HCT116 (cell line): ENCODE data around the gene TMEM128. TPM values are rescaled to one million over a fixed set of nuclear protein-coding genes. Genes with fewer than 3 reads are reported as not detected.

Experiments used
- ATAC-seq: fragments of 200-7000 bp; cut with Tn5 transposase; 2 replicates; pipeline ENCODE4 v1.9.1; 2020; ENCODE audit warnings: mild to moderate bottlenecking, moderate library complexity
- BruUV-seq: library from RNA; stranded (reverse); fragments of 400-500 nt; replicated peaks from 2 replicates; lab custom pipeline; 2021; lab: Mats Ljungman, UMichigan
- CTCF ChIA-PET: fragments of 300-600 bp; sonication (Branson Sonifier 250); formaldehyde crosslinking; loops from one replicate; lab custom pipeline; 2021; ENCODE audit warnings: antibody characterized with exemption; lab: Charles Lee
- POLR2A ChIA-PET: fragments of 300-600, 350-600 bp; sonication (Branson Sonifier 250); formaldehyde crosslinking; loops from one replicate; lab custom pipeline; 2021; ENCODE audit warnings: antibody characterized with exemption; lab: Charles Lee
- RAD21 ChIA-PET, 2 experiments: fragments of 300-600 bp; sonication (Branson Sonifier 250); formaldehyde crosslinking; loops; one replicate each; lab custom pipeline; 2023; ENCODE audit warnings: low total read pairs in 2 of 2; ENCODE audit not compliant: uncharacterized antibody in 2 of 2, unreplicated experiment in 2 of 2, low non-redundant PET in 1 of 2; lab: Charles Lee
- DNase-seq: peaks from one replicate; pipeline ENCODE4 v3.0.0-alpha.2; 2010; ENCODE audit warnings: low read depth, low spot score
- H2AFZ ChIP-seq: fragments of 200-600 bp; shearing (Covaris generic), sonication (generic); 2 replicates; pipeline ENCODE4 v1.6.1; 2017; ENCODE audit warnings: low read depth, mixed run types, mixed read lengths, antibody characterized with exemption, low read length; ENCODE audit not compliant: poor library complexity, severe bottlenecking
- H3K27ac ChIP-seq: 2 replicates; pipeline ENCODE4 v1.5.1; 2012; ENCODE audit warnings: low read depth, low read length
- H3K27me3 ChIP-seq: fragments of 200-600 bp; sonication (generic); 2 replicates; pipeline ENCODE4 v1.6.1; 2016; ENCODE audit warnings: mixed run types, low read length, mixed read lengths; ENCODE audit not compliant: insufficient read depth
- H3K36me3 ChIP-seq, 2 experiments: fragments of 200-500 bp in 1 of 2; fragments of 200-600 bp in 1 of 2; sonication (Bioruptor generic) in 1 of 2; sonication (generic) in 1 of 2; 2 replicates each; pipeline versions ENCODE4 v1.5.1 to v1.6.1; 2014 to 2016; ENCODE audit warnings: low read length in 2 of 2, inconsistent platforms in 1 of 2, mixed read lengths in 1 of 2, mixed run types in 1 of 2; ENCODE audit not compliant: insufficient read depth in 2 of 2, control insufficient read depth in 1 of 2
- H3K4me1 ChIP-seq, 2 experiments: fragments of 200-600 bp in 1 of 2; sonication (generic) in 1 of 2; 2 replicates each; pipeline versions ENCODE4 v1.5.1 to v1.6.1; 2012 to 2017; ENCODE audit warnings: low read length in 2 of 2, inconsistent platforms in 1 of 2, mild to moderate bottlenecking in 1 of 2, mixed read lengths in 1 of 2, mixed run types in 1 of 2, moderate library complexity in 1 of 2; ENCODE audit not compliant: insufficient read depth in 2 of 2, control insufficient read depth in 1 of 2
- H3K4me2 ChIP-seq: fragments of 200-600 bp; sonication (generic); 2 replicates; pipeline ENCODE4 v1.6.1; 2017; ENCODE audit warnings: mixed run types, low read length, mixed read lengths
- H3K4me3 ChIP-seq, 2 experiments: fragments of 200-600 bp in 1 of 2; sonication (generic) in 1 of 2; replicated peaks in 1 of 2; 2 replicates each; pipeline ENCODE4 v1.5.1; 2011 to 2016; ENCODE audit warnings: low read length in 2 of 2, control low read depth in 1 of 2, low read depth in 1 of 2, mild to moderate bottlenecking in 1 of 2, mixed read lengths in 1 of 2, mixed run types in 1 of 2
- H3K79me2 ChIP-seq: fragments of 200-600 bp; sonication (generic); 2 replicates; pipeline ENCODE4 v1.6.1; 2017; ENCODE audit warnings: mild to moderate bottlenecking, mixed run types, low read length, moderate library complexity, mixed read lengths; ENCODE audit not compliant: insufficient read depth
- H3K9ac ChIP-seq: fragments of 200-600 bp; sonication (generic); 2 replicates; pipeline ENCODE4 v1.6.1; 2016; ENCODE audit warnings: low read length, mixed read lengths
- H3K9me2 ChIP-seq: fragments of 200-600 bp; sonication (generic), shearing (Covaris generic); 2 replicates; pipeline ENCODE4 v1.6.1; 2017; ENCODE audit warnings: mixed run types, mild to moderate bottlenecking, moderate library complexity; ENCODE audit not compliant: insufficient read depth
- H3K9me3 ChIP-seq, 2 experiments: fragments of 200-500 bp in 1 of 2; fragments of 200-600 bp in 1 of 2; sonication (Bioruptor generic) in 1 of 2; sonication (generic) in 1 of 2; 2 replicates each; pipeline ENCODE4 v1.6.1; 2014 to 2017; ENCODE audit warnings: low read length in 2 of 2, mixed read lengths in 2 of 2, inconsistent platforms in 1 of 2, low read depth in 1 of 2, mild to moderate bottlenecking in 1 of 2, mixed run types in 1 of 2, moderate library complexity in 1 of 2; ENCODE audit not compliant: control insufficient read depth in 1 of 2, insufficient read depth in 1 of 2
- H4K20me1 ChIP-seq: fragments of 200-600 bp; sonication (generic), shearing (Covaris generic); 2 replicates; pipeline ENCODE4 v1.6.1; 2017; ENCODE audit warnings: mixed run types, mild to moderate bottlenecking, moderate library complexity; ENCODE audit not compliant: insufficient read depth
- CBX3 ChIP-seq: IDR thresholded peaks from 2 replicates; pipeline ENCODE4 v1.6.1; 2012; ENCODE audit warnings: low read depth
- CTCF ChIP-seq, 3 experiments: fragments of 200-600 bp in 1 of 3; sonication (generic) in 1 of 3; IDR thresholded peaks in 2 of 3; conservative IDR thresholded peaks in 1 of 3; 2 replicates each; pipeline ENCODE4 v1.5.1; 2012 to 2017; ENCODE audit warnings: low read depth in 2 of 3, low read length in 2 of 3, antibody characterized with exemption in 1 of 3, borderline replicate concordance in 1 of 3, control low read depth in 1 of 3, mild to moderate bottlenecking in 1 of 3, mixed read lengths in 1 of 3, mixed run types in 1 of 3, moderate library complexity in 1 of 3; ENCODE audit not compliant: insufficient read depth in 1 of 3
- EGR1 ChIP-seq: IDR thresholded peaks from 2 replicates; pipeline ENCODE4 v1.6.1; 2012; ENCODE audit warnings: low read depth
- EZH2 ChIP-seq: fragments of 200-600 bp; sonication (generic); IDR thresholded peaks from 2 replicates; pipeline ENCODE4 v1.6.1; 2017; ENCODE audit warnings: antibody characterized with exemption, mixed run types
- EZH2phosphoT487 ChIP-seq: fragments of 200-600 bp; IDR thresholded peaks from 2 replicates; pipeline ENCODE4 v1.6.1; 2018; ENCODE audit warnings: antibody characterized with exemption, borderline replicate concordance
- FOSL1 ChIP-seq: IDR thresholded peaks from 2 replicates; pipeline ENCODE4 v1.6.1; 2012; ENCODE audit warnings: low read depth
- POLR2A ChIP-seq: IDR thresholded peaks from 2 replicates; pipeline ENCODE4 v1.7.0; 2011; ENCODE audit warnings: borderline replicate concordance; ENCODE audit not compliant: insufficient read depth, insufficient read length; ENCODE audit errors: extremely low read depth
- RAD21 ChIP-seq: IDR thresholded peaks from 2 replicates; pipeline ENCODE4 v1.6.1; 2012; ENCODE audit warnings: low read depth, mild to moderate bottlenecking
- SP1 ChIP-seq: IDR thresholded peaks from 2 replicates; pipeline ENCODE4 v1.6.1; 2012; ENCODE audit warnings: low read depth
- SRF ChIP-seq: IDR thresholded peaks from 2 replicates; pipeline ENCODE4 v1.6.1; 2012; ENCODE audit warnings: low read depth
- TCF7L2 ChIP-seq: IDR thresholded peaks from 2 replicates; pipeline ENCODE4 v1.7.0; 2011; ENCODE audit warnings: borderline replicate concordance, inconsistent platforms; ENCODE audit not compliant: insufficient read depth, insufficient read length; ENCODE audit errors: extremely low read depth
- YY1 ChIP-seq: IDR thresholded peaks from 2 replicates; pipeline ENCODE4 v1.6.1; 2011; ENCODE audit warnings: low read length, low read depth, moderate library complexity, mild to moderate bottlenecking; ENCODE audit not compliant: insufficient replicate concordance; ENCODE audit errors: extremely low read depth
- ZNF274 ChIP-seq: fragments of 200-500 bp; sonication (Bioruptor generic); IDR thresholded peaks from 2 replicates; pipeline ENCODE4 v1.6.1; 2014; ENCODE audit warnings: mild to moderate bottlenecking, low read depth, low read length, inconsistent platforms
- intact Hi-C: fragments of 100-400 bp; cut with micrococcal nuclease; formaldehyde crosslinking; loops from 2 replicates; pipeline ENCODE4 v1.10.0; 2022
- total RNA-seq: library from RNA; stranded (reverse); gene quantifications from one replicate; pipeline ENCODE4 v1.2.1, GENCODE V29; 2021; ENCODE audit not compliant: unreplicated experiment

The TMEM128 gene
- total RNA-seq, 1 experiment from 2014 or later, result 19.5 TPM

GRCh38 chr4:4274226-4274625, 26.2 kb upstream of the TMEM128 start:
- H3K9me2 ChIP-seq, result no peaks in the 10 kb centered on the region
- ChIA-PET RAD21 (no interaction called here), POLR2A (no interaction called here), CTCF (interaction anchor here (1.0 kb wide), 1 partner anchor 14 kb away, joined by 3 read pairs; no protein-coding TSS in a partner anchor)
- H3K4me3 ChIP-seq, result no peak overlapping the region
- H3K4me1 ChIP-seq, result no peaks in the 10 kb centered on the region
- H3K27ac ChIP-seq, result no peak overlapping the region
- no TSS peak for BruUV-seq
- no peak overlapping the region for H2AFZ ChIP-seq
- DNase-seq (no peak), ATAC-seq (no peak)
- H4K20me1 ChIP-seq, result no peaks in the 10 kb centered on the region
- H3K4me2 ChIP-seq, result no peak overlapping the region
- H3K9me3 ChIP-seq, result no peaks in the 10 kb centered on the region
- H3K9ac ChIP-seq, result no peak overlapping the region
- no peak for TF ChIP-seq EZH2phosphoT487
- TF ChIP-seq SP1, result no peak
- TF ChIP-seq CBX3, result no peak
- TF ChIP-seq SRF, result no peak
- TF ChIP-seq POLR2A, result no peak
- no peak for TF ChIP-seq ZNF274
- no peak for TF ChIP-seq YY1
- no peak for TF ChIP-seq TCF7L2
- no peak for TF ChIP-seq CTCF (IDR thresholded peaks at IDR 0.05 in 2 of 3, conservative IDR thresholded peaks at IDR 0.05 in 1 of 3; ENCODE audit: borderline replicate concordance in 1 of 3, insufficient read depth in 1 of 3, low read depth in 2 of 3, low read length in 2 of 3)
- TF ChIP-seq FOSL1, result no peak
- TF ChIP-seq EGR1, result no peak
- TF ChIP-seq EZH2, result no peak
- no peak for TF ChIP-seq RAD21
- H3K27me3 ChIP-seq, result no peaks in the 10 kb centered on the region
- peaks cover 56 to 71% of the 10 kb centered on the region in 2 experiments for H3K36me3 ChIP-seq
- intact Hi-C loops, result no loop called here
- H3K79me2 ChIP-seq, result peaks cover 19% of the 10 kb centered on the region; the same call in 1 of the 2 replicates
